Stimulated activated CD4-positive, alpha-beta T cell treated with anti-CD3 and anti-CD28 coated beads, TNF-alpha, amount 100 ng/mL, for 48 hours (primary cell): ENCODE measurements around the gene CELA1.
A peak's percentile ranks its signal among the peaks of the same experiment; 100 is the strongest.

Experiments
- DNase-seq, 3 donors: peaks; one replicate each; pipeline ENCODE4 v3.0.0-alpha.2; 2020; ENCODE audit warnings: low read depth in 3 of 3

Gene CELA1

DNA sequence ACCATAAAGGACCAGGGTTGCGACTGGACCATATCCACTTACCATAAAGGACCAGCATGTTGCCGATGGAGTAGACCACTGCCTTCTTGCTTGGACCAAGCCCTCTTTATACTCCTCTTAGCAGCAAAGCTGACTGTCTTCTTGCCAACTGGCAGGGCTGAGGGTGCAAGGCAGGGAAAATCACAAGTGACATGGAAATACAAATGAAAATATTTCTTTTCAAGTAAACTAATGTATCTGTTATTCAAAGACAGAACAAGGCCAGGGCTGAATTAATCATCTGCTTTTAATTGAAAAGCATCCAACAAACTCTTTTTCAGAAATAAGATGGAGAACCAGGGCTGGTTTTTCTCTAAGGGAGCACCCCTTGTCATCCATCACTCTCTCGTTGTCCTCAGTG is at the start of gene CELA1:
CELA1 (minus strand) TSS at position 99 of the 400 bp plus-strand sequence; CDS start at position 58, 41 bp downstream.
- no peak for DNase-seq

DNA sequence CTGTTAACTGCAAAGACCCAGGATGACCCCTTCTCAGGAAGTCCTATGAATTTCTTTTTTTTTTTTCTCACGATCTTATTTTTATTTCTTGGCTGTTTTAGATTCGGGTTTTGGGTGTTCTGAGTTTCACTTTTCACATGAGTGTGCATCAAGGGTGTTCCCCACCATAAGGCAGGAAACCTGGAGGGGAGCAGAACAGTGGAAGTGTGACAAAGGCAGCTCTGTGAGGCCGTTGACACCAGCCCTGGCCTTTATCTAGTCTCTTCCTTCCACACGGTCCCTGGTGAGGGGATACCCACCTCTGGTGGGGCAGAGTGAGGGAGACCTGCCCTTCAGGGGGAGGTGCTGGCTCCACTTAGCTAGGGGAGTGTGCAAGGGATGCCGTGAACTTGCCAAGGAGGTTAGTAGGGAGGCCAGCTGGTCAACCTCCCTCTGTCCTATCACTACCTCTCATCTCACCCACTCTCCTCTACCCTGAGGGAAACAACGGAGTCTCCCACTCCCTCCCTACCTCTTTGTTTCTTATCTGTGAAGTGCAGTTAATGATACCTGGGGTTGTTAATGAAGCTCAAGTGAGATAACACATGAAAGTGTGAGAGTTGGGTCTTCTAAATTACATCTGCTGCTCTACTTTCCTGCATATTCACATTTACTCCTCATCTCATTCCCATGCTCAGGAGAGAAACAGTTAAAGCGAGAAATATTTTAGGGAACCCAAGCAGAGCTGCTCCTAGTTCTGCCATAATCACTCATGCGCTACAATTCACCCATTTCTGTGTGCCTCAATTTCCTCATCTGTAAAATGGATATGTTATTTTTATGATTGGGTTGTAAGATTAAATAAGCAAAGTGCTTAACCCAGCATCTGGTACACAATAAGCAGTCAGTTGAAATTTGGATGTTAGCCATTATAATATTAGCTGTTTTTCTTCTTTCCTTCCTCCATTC is 49.1 kb upstream of the CELA1 start:
- DNase-seq = no peak

GRCh38 chr12:51393676-51394545 is 47.4 kb upstream of the CELA1 start:
- DNase-seq = no peak

- DNase-seq = no peak
These were observed 46.2 kb upstream of the CELA1 start for GRCh38 chr12:51392556-51393237.

GRCh38 chr12:51391283-51392123 is 45.0 kb upstream of the CELA1 start, which contains the start of gene GALNT6:
Gene GALNT6 (minus strand): TSS chr12:51391406. CDS start chr12:51379781, 11,625 bp downstream.
- peak; percentile 39 to 62 (median 45) for DNase-seq

- no peak for DNase-seq
These were observed 44.4 kb upstream of the CELA1 start for GRCh38 chr12:51390891-51391282.

- DNase-seq = no peak
These were observed 44.0 kb upstream of the CELA1 start for GRCh38 chr12:51390457-51390856.

- DNase-seq = no peak
These were observed 43.0 kb upstream of the CELA1 start for GRCh38 chr12:51389302-51389999.

DNA sequence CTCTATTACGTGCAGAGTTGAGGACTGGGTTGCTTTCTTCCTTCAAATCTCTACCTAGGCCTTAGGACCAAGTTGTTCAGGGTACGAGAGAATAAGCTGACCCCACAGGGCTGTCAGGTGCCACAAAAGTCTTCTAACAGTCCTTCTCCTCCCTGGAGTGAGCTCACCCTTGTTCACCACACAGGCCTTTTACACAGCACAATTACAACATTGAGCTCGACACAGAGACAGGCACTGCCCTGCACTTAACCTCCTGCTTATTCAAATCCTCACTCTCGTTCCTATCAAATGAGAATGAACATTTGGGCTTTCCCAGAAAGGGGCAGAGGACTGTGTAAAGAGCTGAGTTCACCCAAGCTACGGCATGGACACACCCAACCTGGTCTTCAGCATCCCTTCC is 42.4 kb upstream of the CELA1 start:
- DNase-seq = no peak

DNA sequence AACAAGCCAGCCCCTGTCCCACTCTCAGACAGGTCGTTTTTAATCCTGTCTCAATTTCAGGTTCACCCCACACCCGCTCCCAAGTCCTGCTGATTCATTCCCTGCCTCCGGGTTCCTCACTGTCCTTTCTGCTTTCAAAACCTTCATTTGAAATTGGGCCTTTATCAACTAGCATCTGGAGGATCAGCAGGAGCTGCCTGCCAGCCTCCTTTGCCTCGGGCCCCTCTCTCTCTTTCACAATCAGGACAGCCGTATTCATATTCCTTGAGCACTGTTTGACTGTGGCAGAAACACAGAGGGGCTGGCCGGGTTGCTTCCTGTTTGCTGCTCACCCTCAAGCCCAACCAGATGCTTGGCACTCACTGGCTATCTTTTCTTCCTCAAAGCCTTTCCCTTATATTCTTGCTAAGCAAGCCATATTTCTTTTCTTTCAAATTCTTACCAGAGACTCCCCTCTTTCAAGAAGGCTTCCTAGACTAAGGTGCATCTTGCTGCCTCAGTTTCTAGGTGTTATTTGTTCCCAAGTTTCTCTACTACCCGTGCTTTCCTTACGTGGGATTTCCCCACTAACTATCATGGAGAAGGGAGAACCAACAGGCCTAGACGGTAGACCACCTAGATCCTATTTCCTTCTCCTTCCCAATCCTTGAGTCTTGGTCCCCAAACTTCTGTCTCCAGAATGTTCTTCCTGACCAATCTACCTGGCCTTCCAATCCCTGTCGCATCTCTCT is 41.8 kb upstream of the CELA1 start:
- DNase-seq = no peak

DNA sequence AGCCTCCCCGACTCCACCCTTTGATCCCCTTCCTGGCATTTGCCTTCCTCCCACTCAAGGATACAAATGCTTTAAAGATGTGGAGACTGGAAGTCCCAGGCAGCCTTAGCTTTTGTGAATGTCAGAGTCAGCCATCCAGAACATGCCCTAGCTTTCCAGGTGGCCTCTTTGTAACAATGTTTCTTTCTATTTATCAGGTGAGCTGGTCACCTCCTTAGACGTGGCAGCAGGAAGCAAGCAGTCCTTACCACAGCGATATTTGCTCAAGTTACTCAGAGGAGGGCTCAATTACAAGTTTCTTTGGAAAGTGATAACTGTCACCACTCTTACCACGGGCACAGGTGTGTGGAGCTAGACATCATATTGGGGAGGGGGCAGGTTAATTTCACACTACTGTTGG is 39.9 kb upstream of the CELA1 start:
- DNase-seq = no peak

GRCh38 chr12:51383269-51383905 is 36.9 kb upstream of the CELA1 start:
- DNase-seq = no peak

GRCh38 chr12:51382173-51382572 is 35.7 kb upstream of the CELA1 start:
- DNase-seq = no peak

DNA sequence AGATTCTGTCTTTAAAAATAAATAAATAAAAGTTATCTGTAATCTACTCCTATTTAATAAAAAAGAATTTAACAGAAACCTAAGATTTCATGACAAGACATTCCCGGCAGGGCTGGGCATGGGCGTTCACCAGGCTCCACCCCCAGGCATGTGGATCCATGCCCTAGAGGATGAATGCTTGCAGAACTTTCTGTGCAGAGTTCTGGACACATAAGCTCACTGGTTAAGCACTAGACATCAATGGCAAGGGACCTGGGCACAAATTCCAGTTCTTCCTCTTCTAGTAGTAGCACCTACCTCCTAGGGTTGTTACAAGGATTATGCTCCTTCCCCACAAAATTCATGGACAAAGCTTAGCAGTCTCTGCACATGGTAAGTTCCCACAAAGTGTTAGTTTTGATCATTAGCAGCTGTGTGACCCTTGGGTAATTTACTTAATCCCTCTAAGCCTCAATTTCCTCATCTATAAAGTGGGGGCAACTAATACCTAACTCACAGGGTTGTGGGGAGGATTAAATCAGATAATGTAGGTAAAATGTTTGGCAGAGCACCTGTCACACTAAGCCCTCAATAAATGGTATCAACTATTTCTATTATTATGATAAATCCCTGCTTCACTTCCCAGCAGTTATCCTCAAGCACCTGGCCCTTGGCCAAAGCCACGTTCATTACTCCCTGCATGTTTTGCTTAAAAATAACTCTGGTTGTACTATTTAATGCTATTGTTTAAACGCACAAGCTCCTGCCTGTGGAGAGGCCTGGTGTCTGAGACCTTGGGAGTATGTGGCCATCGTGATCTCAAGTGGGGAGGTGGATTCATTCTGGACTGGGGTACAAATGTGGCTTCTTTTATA is 35.0 kb upstream of the CELA1 start:
- DNase-seq = no peak

DNA sequence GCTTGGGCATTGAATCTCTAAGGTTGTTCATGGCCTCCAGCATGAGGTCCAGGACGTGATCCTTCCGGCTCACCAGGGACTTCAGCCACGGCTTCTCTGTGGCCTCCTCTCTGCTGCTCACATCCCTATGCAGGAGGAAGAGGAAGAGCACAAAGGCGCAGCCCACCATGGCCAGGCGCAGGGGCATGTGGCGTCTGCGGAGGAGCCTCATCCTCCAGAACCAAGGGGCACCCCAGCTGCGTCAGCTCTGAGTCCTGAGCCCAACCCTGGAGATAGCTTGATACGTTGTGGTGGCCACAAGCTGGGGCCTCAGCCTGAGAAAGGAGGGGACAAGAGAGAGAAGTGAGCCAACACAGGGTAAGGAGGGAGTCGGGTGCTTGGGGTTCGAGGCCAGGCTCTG is 33.1 kb upstream of the CELA1 start:
- DNase-seq = no peak

- no peak for DNase-seq
These were observed 32.3 kb upstream of the CELA1 start for GRCh38 chr12:51378749-51379148.

DNA sequence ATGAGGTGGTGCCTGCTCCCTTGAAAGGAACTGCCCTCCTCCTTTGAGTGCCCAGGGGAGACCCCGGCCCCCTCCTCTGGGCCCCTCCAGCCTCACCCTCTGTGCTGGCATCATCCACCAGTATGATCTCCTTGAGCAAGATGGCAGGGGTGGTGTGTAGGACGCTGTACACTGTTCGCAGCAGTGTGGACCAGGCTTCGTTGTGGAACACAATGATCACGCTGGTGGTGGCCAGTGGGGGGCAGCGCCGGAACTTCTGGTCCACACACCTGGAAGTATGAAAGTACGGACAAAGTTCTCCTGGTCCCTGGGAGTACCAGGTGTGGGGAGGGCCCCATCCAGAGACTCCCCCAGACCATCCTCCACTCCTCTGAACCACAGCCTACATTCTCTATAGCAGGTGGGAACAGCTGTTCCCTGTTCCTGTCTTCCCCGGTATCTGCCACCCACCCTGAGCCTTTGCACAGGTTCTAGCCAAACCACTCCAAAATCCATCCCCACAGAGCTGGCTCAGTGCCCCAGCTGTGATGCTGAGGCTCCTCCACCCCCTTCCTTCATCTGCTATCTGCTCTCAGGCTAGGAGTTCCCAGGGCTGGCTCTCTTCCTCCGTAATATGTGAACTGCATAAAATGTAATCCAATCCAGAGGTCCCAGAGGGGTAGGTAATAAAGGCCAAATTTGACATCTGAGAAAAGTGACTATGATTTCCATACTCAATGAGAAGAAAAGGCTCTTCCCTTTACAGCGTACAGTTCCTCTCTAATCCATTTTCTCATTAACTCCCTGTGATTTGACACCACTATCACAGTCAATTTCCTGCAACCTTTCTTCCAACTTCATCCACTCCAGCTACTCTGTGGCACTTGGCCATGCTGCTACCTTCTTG is 30.9 kb upstream of the CELA1 start:
- DNase-seq = no peak
